GM21619 (cell line): ENCODE measurements around the gene ZNF232.
"Not testable (repeated sequence)": the region's sequence is repeated elsewhere in the genome, so short reads cannot be mapped to it uniquely, and the experiment has no call there.

Source experiments
- ATAC-seq: cut with Tn5 transposase; IDR thresholded peaks from one replicate; pipeline ENCODE4 v1.9.1; 2021; ENCODE audit not compliant: unreplicated experiment

Gene ZNF232

GRCh38 chr17:5111402-5112204, at the start of gene ZNF232:
ZNF232 (minus strand) TSS chr17:5111878; CDS start chr17:5111822, 56 bp downstream.
- ATAC-seq, result peak; percentile 88

GRCh38 chr17:5160702-5161101, 49.0 kb upstream of the ZNF232 start:
- not testable (repeated sequence) for ATAC-seq

GRCh38 chr17:5146122-5146521, 34.4 kb upstream of the ZNF232 start:
- not testable (repeated sequence) for ATAC-seq

- ATAC-seq, result not testable (repeated sequence)
Measured at GRCh38 chr17:5142877-5143276, 31.2 kb upstream of the ZNF232 start.

- ATAC-seq, result no peak
Measured at GRCh38 chr17:5139458-5139732, 27.7 kb upstream of the ZNF232 start.

GRCh38 chr17:5138616-5139457, 27.2 kb upstream of the ZNF232 start:
- no peak for ATAC-seq

- ATAC-seq, result not testable (repeated sequence)
Measured at GRCh38 chr17:5138198-5138544, 26.5 kb upstream of the ZNF232 start.

- not testable (repeated sequence) for ATAC-seq
Measured at GRCh38 chr17:5137511-5138197, 26.0 kb upstream of the ZNF232 start.

GRCh38 chr17:5136580-5137412, 25.1 kb upstream of the ZNF232 start:
- not testable (repeated sequence) for ATAC-seq

GRCh38 chr17:5135726-5136579, 24.3 kb upstream of the ZNF232 start:
- ATAC-seq, result no peak

- ATAC-seq, result not testable (repeated sequence)
Measured at GRCh38 chr17:5135131-5135712, 23.5 kb upstream of the ZNF232 start.

GRCh38 chr17:5134571-5134970, 22.9 kb upstream of the ZNF232 start:
- ATAC-seq, result not testable (repeated sequence)

GRCh38 chr17:5133961-5134360, 22.3 kb upstream of the ZNF232 start:
- ATAC-seq, result not testable (repeated sequence)

- ATAC-seq, result no peak
Measured at GRCh38 chr17:5133311-5133710, 21.6 kb upstream of the ZNF232 start.

GRCh38 chr17:5132503-5133225, 21.0 kb upstream of the ZNF232 start:
- ATAC-seq, result not testable (repeated sequence)

GRCh38 chr17:5131799-5132502, 20.3 kb upstream of the ZNF232 start:
- ATAC-seq, result not testable (repeated sequence)

- no peak for ATAC-seq
Measured at GRCh38 chr17:5131146-5131715, 19.6 kb upstream of the ZNF232 start.

- not testable (repeated sequence) for ATAC-seq
Measured at GRCh38 chr17:5130687-5131086, 19.0 kb upstream of the ZNF232 start.
